Measurements from ENCODE around the gene NCAPG. TPM values are rescaled to one million over a fixed set of nuclear protein-coding genes. Genes with fewer than 3 reads are reported as not detected.

The NCAPG gene
- total RNA-seq, 6 donors from 2014 or later, result 1.4 to 2.4 (median 2.1) TPM; not detected in 1

- Histone ChIP-seq H3K27me3 (no peaks in the 10 kb centered on the region), H3K27ac (no peak overlapping the region), H3K4me3 (no peak overlapping the region), H3K36me3 (no peaks in the 10 kb centered on the region), H3K4me1 (peaks cover 0 to 4% (median 0%) of the 10 kb centered on the region in 4 donors), H3K9me3 (peaks cover 0 to 7% (median 0%) of the 10 kb centered on the region in 4 donors)
- WGBS, 2 donors, result 78 to 86% methylated on average over 4 of the region's 4 CpGs
- TF ChIP-seq CTCF (IDR thresholded peaks at IDR 0.05) (no peak), POLR2AphosphoS5 (IDR thresholded peaks at IDR 0.05) (no peak), POLR2A (IDR thresholded peaks at IDR 0.05) (no peak), EP300 (IDR thresholded peaks at IDR 0.05) (no peak)
- ATAC-seq (ENCODE audit: low FRiP score in 2 of 2), result no peak
- no peak for DNase-seq
Measured at GRCh38 chr4:17770845-17771244, 39.9 kb upstream of the NCAPG start.

GRCh38 chr4:17771284-17771908 is 39.4 kb upstream of the NCAPG start:
- peaks cover 0 to 7% (median 0%) of the 10 kb centered on the region in 4 donors for H3K9me3 ChIP-seq
- H3K4me1 ChIP-seq, result peaks cover 0 to 4% (median 0%) of the 10 kb centered on the region in 4 donors
- H3K4me3 ChIP-seq, result no peak overlapping the region
- no peaks in the 10 kb centered on the region for H3K36me3 ChIP-seq
- ATAC-seq (ENCODE audit: low FRiP score in 2 of 2), result peak in 1 of 2 donors; percentile 74
- peak in 1 of 2 donors; percentile 62 for DNase-seq
- no peak overlapping the region for H3K27ac ChIP-seq
- no peaks in the 10 kb centered on the region for H3K27me3 ChIP-seq
- TF ChIP-seq EP300 (IDR thresholded peaks at IDR 0.05) (no peak), POLR2AphosphoS5 (IDR thresholded peaks at IDR 0.05) (no peak), CTCF (IDR thresholded peaks at IDR 0.05) (no peak), POLR2A (IDR thresholded peaks at IDR 0.05) (no peak)
- WGBS, 2 donors, result 63 to 69% methylated on average over 8 of the region's 8 CpGs

GRCh38 chr4:17773135-17773698 is 37.6 kb upstream of the NCAPG start:
- DNase-seq (no peak), ATAC-seq (ENCODE audit: low FRiP score in 2 of 2) (no peak)
- Histone ChIP-seq H3K4me3 (no peak overlapping the region), H3K36me3 (no peaks in the 10 kb centered on the region), H3K27me3 (no peaks in the 10 kb centered on the region), H3K9me3 (no peaks in the 10 kb centered on the region), H3K4me1 (peaks cover 0 to 4% (median 0%) of the 10 kb centered on the region in 4 donors), H3K27ac (no peak overlapping the region)
- TF ChIP-seq CTCF (IDR thresholded peaks at IDR 0.05) (no peak), POLR2AphosphoS5 (IDR thresholded peaks at IDR 0.05) (no peak), EP300 (IDR thresholded peaks at IDR 0.05) (no peak), POLR2A (IDR thresholded peaks at IDR 0.05) (no peak)
- 70 to 80% methylated on average over 10 of the region's 10 CpGs for WGBS, 2 donors

GRCh38 chr4:17778431-17778830 is 32.3 kb upstream of the NCAPG start:
- TF ChIP-seq POLR2A (IDR thresholded peaks at IDR 0.05), result no peak
- Histone ChIP-seq H3K27ac (no peak overlapping the region), H3K4me3 (no peak overlapping the region), H3K9me3 (no peaks in the 10 kb centered on the region), H3K27me3 (peaks cover 0 to 11% (median 6%) of the 10 kb centered on the region in 4 donors), H3K36me3 (no peaks in the 10 kb centered on the region), H3K4me1 (peaks cover 11 to 24% (median 13%) of the 10 kb centered on the region in 4 donors)
- WGBS, 2 donors, result 82 to 92% methylated on average over 3 of the region's 3 CpGs
- no peak for DNase-seq
- ATAC-seq (ENCODE audit: low FRiP score in 2 of 2), result no peak

- TF ChIP-seq POLR2A (IDR thresholded peaks at IDR 0.05) (peak in 1 of 4 donors; percentile 24), EP300 (IDR thresholded peaks at IDR 0.05) (peak in 1 of 4 donors; percentile 12), CTCF (IDR thresholded peaks at IDR 0.05) (no peak)
- 13 to 27% methylated on average over 13 to 21 of the region's 31 CpGs for WGBS, 2 donors
- H3K27ac ChIP-seq, result no peak overlapping the region
- no peaks in the 10 kb centered on the region for H3K36me3 ChIP-seq
- peak in 1 of 2 donors; percentile 47 for DNase-seq
- ATAC-seq (ENCODE audit: low FRiP score in 2 of 2), result peak; percentile 50 to 79
- peaks cover 0 to 11% (median 6%) of the 10 kb centered on the region in 4 donors for H3K27me3 ChIP-seq
- H3K4me1 ChIP-seq, result peaks cover 11 to 24% (median 13%) of the 10 kb centered on the region in 4 donors
- no peaks in the 10 kb centered on the region for H3K9me3 ChIP-seq
- H3K4me3 ChIP-seq, result peak overlapping the region in 3 of 4 donors; percentile 36 to 47 (median 46)
Measured at GRCh38 chr4:17780501-17781299, 30.1 kb upstream of the NCAPG start.

Data from upper lobe of left lung (tissue), 6 donors.